Mucosa of descending colon (tissue), 3 donors: ENCODE data around the gene SAE1. TPM values are rescaled to one million over a fixed set of nuclear protein-coding genes. Genes with fewer than 3 reads are reported as not detected.
A peak's percentile ranks its signal among the peaks of the same experiment; 100 is the strongest.

Source experiments
- ATAC-seq: fragments of 200-7000 bp; cut with Tn5 transposase; one replicate; pipeline ENCODE4 v1.9.1; 2020; ENCODE audit warnings: mild to moderate bottlenecking, moderate library complexity
- DNase-seq, 3 donors: peaks; one replicate each; pipeline ENCODE4 v3.0.0-alpha.2; 2020
- H3K36me3 ChIP-seq: fragments of 200-600 bp; one replicate; pipeline ENCODE4 v1.8.0; 2021; ENCODE audit warnings: low read depth, mild to moderate bottlenecking
- H3K4me1 ChIP-seq: fragments of 200-600 bp; one replicate; pipeline ENCODE4 v1.8.0; 2021; ENCODE audit warnings: low read depth, mild to moderate bottlenecking
- H3K4me3 ChIP-seq: fragments of 200-600 bp; one replicate; pipeline ENCODE4 v1.8.0; 2021; ENCODE audit warnings: mild to moderate bottlenecking
- H3K9me3 ChIP-seq: fragments of 200-600 bp; one replicate; pipeline ENCODE4 v1.8.0; 2021; ENCODE audit warnings: mild to moderate bottlenecking
- intact Hi-C, 2 donors: fragments of 100-400 bp; cut with DNase I in 1 of 2; cut with micrococcal nuclease in 1 of 2; formaldehyde crosslinking; loops; one replicate each; pipeline versions ENCODE4 v1.11.0 to v1.11.1; 2022; cut with DNase I, micrococcal nuclease
- total RNA-seq, 3 donors: library from RNA; stranded (reverse); fragmentation: NEBNext Ultra II Directional in 2 of 3; extraction: Animal tissue kit (Norgen Biotek cat#: 25700) in 2 of 3; gene quantifications; one replicate each; pipeline versions ENCODE4 v1.2.1 to v1.2.4, GENCODE V29; 2021 to 2023
- TF ChIP-seq, protein P1 (sequence below): fragments of 200-600 bp; IDR thresholded peaks from one replicate; pipeline ENCODE4 v1.8.0; 2022; ENCODE audit warnings: antibody characterized with exemption, mild to moderate bottlenecking
- donor health status: DM: no; HTN: no; CAD: no; lungs with moderate emphysema.
- donor health status: DM: no; HTN: no; CAD: no.
- donor health status: DM: no; HTN: yes; CAD: no.

SAE1 gene
- total RNA-seq, 3 donors from 2014 or later = 41.7 to 133 (median 66.4) TPM

DNA sequence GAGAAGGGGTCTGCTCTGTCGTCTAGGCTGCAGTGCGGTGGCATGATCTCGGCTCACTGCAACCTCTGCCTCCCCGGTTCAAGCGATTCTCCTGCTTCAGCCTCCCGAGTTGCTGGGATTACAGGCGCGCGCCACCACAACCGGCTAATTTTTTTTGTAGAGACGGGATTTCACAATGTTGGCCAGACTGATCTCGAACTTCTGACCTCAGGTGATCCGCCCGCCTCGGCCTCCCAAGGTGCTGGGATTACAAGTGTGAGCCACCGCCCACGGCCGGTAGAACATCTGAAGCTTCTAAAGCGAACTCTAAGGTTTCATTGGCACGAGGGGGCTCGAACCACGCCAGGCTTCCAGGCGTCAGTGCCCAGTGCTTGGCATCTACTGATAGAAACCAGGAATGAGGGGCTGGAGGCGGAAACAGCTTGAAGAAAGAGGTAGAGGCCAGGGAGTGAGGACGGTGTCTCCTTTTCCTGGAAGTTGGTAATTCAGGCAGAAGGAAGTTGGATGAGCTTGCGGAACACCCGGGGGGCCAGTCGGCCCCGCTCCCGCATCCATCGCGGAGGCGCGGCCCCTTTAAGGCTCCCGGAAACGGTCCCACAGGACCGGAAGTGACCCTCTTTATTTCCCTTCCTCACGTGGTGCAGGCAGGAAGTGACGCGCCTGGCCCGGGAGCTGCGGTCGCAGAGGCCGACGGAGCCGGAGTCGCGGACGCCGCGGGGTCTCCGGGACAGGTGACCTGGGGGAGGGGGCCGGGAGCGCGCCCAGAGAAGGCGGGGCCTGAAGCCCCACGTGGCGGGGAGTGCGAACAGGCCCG is 125.5 kb downstream of the SAE1 start, which contains the start of gene CCDC9:
CCDC9 (plus strand) TSS at position 647 of the 814 bp plus-strand sequence. CDS start 1,876 bp downstream, outside the sequence.
- H3K4me3 ChIP-seq = peak within 1 kb of the TSS; percentile 23
- DNase-seq = peak; percentile 94 to 99 (median 97)
- H3K36me3 ChIP-seq = no peaks in the 10 kb centered on the region
- intact Hi-C loops = no loop called here
- TF ChIP-seq, protein P1, sequence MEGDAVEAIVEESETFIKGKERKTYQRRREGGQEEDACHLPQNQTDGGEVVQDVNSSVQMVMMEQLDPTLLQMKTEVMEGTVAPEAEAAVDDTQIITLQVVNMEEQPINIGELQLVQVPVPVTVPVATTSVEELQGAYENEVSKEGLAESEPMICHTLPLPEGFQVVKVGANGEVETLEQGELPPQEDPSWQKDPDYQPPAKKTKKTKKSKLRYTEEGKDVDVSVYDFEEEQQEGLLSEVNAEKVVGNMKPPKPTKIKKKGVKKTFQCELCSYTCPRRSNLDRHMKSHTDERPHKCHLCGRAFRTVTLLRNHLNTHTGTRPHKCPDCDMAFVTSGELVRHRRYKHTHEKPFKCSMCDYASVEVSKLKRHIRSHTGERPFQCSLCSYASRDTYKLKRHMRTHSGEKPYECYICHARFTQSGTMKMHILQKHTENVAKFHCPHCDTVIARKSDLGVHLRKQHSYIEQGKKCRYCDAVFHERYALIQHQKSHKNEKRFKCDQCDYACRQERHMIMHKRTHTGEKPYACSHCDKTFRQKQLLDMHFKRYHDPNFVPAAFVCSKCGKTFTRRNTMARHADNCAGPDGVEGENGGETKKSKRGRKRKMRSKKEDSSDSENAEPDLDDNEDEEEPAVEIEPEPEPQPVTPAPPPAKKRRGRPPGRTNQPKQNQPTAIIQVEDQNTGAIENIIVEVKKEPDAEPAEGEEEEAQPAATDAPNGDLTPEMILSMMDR = no peak
- no peaks in the 10 kb centered on the region for H3K9me3 ChIP-seq
- H3K4me1 ChIP-seq = peaks cover 23% of the 10 kb centered on the region
- ATAC-seq = peak; percentile 65

DNA sequence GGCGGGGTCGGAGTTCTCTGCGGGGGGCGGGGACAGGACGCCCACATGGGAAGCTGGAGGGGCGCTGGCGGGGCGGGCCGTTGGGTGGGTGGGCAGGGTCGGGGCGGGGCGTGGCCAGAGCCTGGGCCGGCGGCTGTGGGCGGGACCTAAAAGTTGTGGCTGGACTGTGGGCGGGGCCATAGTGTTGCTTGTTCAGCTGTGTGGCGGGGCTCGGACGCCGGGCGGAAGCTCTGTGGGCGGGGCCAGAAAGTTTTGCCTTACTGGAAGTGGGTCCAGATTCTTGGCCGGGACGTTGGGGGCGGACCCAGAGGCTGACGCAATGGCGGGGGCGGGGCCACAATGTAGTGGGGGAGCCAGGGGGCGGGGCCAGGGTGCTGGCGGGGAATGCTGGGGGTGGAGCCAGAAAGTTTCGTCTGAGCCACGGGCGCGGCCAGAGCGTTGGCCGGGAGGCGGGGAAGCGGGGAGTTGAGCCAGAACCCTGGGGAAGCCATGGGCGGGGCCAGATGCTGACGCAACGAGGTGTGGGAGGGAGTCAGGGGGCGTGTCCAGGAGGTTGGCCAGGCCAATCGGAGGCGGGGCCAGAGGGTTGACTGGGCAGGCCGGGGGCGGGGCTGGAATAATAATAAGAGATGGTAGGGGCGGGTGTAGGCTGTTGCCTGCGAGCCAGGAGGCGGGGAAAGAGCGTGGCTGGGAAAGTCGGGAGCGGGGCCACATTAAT is 126.2 kb downstream of the SAE1 start:
- H3K9me3 ChIP-seq = no peaks in the 10 kb centered on the region
- H3K4me1 ChIP-seq = peaks cover 23% of the 10 kb centered on the region
- ATAC-seq = peak; percentile 83
- H3K4me3 ChIP-seq = peak overlapping the region; percentile 23
- TF ChIP-seq, protein P1 = no peak
- no peaks in the 10 kb centered on the region for H3K36me3 ChIP-seq
- DNase-seq = peak; percentile 100
- intact Hi-C loops = no loop called here

DNA sequence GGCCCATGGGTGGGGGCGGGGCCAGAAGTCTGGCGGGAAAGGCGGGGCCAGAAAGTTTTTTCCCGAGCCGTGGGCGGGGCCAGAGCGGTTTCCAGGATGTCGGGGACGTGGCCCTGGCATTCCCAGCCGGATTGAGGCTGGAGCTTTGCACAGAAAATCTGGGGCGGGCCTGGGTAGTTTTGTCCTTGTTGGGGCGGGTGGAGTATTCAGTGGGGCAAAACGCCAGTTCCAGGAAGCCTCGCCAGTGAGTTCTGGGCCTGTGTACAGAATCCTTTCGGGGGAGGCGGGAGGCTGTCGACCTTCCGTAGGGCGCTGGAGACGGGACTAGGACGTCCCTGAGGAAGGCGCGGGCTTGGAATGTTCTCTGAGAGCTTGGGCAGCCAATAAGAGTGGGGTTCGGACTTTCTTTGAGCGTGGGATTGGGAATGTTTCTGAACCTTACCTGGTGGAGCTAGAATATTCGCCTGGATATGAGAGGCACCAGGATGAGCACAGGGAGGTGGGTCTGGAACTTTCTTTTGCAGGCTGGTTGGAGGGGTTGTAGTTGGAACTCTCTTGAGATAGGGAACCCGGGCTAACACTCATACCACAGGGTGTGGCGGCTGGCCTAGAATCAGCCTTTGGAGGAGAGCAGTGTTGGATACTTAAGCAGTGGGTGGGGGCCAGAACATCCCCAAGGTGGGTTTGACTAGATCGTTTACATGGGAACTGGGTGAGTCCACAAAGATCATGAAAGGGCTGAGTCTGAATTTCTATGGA is 127.0 kb downstream of the SAE1 start:
- ATAC-seq = peak; percentile 14
- H3K4me1 ChIP-seq = peaks cover 23% of the 10 kb centered on the region
- H3K9me3 ChIP-seq = no peaks in the 10 kb centered on the region
- H3K36me3 ChIP-seq = no peaks in the 10 kb centered on the region
- TF ChIP-seq, protein P1 = no peak
- intact Hi-C loops = no loop called here
- peak in 1 of 3 donors; percentile 53 for DNase-seq
- peak overlapping the region; percentile 23 for H3K4me3 ChIP-seq

DNA sequence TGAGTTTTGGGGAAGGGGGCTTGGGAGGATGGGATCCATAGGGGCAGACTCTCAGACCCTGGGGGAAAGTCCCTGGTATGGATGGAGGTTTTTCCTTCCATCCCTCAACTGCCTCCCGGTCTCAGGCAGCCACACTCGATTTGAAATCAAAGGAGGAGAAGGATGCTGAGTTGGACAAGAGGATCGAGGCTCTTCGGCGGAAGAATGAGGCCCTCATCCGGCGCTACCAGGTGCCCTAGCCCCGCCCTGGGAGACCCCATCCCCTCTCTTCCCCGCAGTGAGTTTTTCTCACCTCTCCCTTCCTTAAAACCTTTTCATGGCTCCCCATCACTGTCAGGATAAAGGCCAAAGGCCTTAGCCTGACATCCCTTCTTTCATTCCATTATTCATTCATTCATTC is 127.8 kb downstream of the SAE1 start:
- DNase-seq (peak in 2 of 3 donors; percentile 29 to 41), ATAC-seq (no peak)
- Histone ChIP-seq H3K9me3 (no peaks in the 10 kb centered on the region), H3K4me1 (peaks cover 23% of the 10 kb centered on the region), H3K36me3 (no peaks in the 10 kb centered on the region), H3K4me3 (no peak overlapping the region)
- TF ChIP-seq, protein P1 = no peak
- intact Hi-C loops = no loop called here

DNA sequence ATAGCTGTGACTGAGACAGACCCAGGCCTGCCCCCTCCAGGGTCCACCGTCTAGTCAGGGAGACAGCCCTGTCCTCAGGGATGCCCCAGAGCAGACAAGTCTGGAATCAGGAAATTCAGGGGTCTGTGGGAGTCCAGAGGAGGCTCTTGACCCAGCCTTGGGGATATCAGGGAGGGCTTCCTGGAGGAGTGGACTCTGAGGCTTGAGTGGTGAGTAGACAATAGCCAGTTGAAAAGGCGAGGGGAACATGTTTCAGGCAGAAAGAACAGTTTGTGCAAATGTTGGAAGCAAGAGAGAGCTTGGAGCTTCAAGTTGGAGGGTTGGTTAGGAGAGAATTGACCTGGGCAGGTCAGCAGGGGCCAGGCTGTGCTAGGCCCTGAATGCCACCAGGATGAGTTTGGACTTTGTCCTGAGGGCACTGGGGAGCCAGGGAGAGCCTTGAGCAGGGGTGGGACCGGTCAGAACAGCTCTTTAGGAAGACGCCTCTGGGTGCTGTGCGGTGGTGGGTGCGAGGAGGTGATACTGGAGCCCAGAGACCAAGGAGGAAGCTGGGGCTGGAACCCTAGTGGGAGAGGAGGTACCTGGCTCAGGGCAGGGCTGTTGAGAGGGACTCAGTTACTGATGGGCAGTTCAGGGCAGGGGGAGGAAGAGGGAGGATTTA is 128.4 kb downstream of the SAE1 start:
- intact Hi-C loops = no loop called here
- DNase-seq = peak in 1 of 3 donors; percentile 41
- Histone ChIP-seq H3K36me3 (no peaks in the 10 kb centered on the region), H3K4me3 (no peak overlapping the region), H3K9me3 (no peaks in the 10 kb centered on the region), H3K4me1 (peaks cover 23% of the 10 kb centered on the region)
- TF ChIP-seq, protein P1 = no peak
- no peak for ATAC-seq
